Transverse colon (tissue), 4 donors: Measurements from ENCODE around the gene ISG20L2.

Source experiments
- POLR2AphosphoS5 ChIP-seq, 3 donors: sonication (generic); formaldehyde crosslinking; IDR thresholded peaks; one replicate each; pipeline ENCODE4 v1.6.1; 2016; ENCODE audit warnings: antibody characterized with exemption in 3 of 3
- TF ChIP-seq, protein P1 (sequence below), 5 experiments: fragments of 200-600 bp in 3 of 5; fragments of 450-650 bp in 2 of 5; sonication (generic) in 3 of 5; IDR thresholded peaks; 1 replicate in 2 of 5; 2 replicates in 3 of 5; pipeline ENCODE4 v1.5.1; 2016 to 2017; ENCODE audit warnings: antibody characterized with exemption in 5 of 5, inconsistent platforms in 3 of 5, mild to moderate bottlenecking in 2 of 5, moderate library complexity in 1 of 5

DNA sequence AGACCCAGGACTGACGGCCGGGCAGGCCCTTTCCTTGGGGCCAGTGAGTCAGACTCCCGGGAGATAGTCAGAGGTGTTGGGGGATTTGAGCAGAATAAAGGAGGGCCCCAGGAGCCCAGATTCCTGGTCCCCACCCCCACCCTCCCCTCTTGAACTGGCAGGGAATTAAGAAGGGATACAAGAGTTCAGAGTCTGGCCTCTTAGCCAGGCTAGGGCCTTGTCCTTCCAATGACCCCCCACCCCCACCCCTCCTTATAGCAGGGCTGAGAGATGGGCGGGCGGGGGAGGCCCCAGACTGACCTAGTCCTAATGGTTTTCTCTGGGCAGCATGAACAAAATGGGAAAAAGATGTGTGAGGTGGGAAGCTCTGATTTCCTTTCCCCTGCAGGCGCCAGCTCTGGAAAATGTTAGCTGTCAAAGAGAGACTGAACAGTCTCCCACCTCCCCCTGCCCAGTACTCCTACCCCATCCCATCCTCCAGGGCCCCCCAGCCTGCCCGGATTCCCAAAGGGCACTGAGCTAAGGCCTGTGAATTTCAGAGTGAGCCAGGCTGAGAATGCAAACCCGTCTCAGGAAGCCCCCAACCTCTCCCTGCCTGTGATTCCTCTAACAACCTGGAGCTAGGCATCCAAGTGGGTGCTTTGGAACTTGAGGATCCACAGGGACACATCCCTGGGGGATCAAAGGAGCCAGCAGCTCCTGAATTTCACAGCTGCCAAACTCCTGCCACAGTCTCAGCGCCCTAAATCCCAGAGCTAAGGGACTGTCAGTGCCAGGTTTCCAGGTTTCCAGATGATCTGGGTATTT is 17.4 kb downstream of the ISG20L2 start:
- TF ChIP-seq, protein P1, sequence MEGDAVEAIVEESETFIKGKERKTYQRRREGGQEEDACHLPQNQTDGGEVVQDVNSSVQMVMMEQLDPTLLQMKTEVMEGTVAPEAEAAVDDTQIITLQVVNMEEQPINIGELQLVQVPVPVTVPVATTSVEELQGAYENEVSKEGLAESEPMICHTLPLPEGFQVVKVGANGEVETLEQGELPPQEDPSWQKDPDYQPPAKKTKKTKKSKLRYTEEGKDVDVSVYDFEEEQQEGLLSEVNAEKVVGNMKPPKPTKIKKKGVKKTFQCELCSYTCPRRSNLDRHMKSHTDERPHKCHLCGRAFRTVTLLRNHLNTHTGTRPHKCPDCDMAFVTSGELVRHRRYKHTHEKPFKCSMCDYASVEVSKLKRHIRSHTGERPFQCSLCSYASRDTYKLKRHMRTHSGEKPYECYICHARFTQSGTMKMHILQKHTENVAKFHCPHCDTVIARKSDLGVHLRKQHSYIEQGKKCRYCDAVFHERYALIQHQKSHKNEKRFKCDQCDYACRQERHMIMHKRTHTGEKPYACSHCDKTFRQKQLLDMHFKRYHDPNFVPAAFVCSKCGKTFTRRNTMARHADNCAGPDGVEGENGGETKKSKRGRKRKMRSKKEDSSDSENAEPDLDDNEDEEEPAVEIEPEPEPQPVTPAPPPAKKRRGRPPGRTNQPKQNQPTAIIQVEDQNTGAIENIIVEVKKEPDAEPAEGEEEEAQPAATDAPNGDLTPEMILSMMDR (IDR thresholded peaks at IDR 0.05) = no peak
- no peak for TF ChIP-seq POLR2AphosphoS5 (IDR thresholded peaks at IDR 0.05)
